ENCODE data around the gene FRMD5.

GRCh38 chr15:43898891-43899290 lies 296.2 kb downstream of the FRMD5 start:
- TF ChIP-seq CTCF (IDR thresholded peaks at IDR 0.05; ENCODE audit: low read depth, low read length) (no peak), EZH2phosphoT487 (IDR thresholded peaks at IDR 0.05; ENCODE audit: low read depth) (no peak)

Data from OCI-LY3 (cell line).